ENCODE results near the gene ZNF366. TPM values are rescaled to one million over a fixed set of nuclear protein-coding genes. Genes with fewer than 3 reads are reported as not detected.

ZNF366 gene
- total and polyA plus RNA-seq, 2 experiments from 2014 or later: not detected

- Histone ChIP-seq H3K9me2 (ENCODE audit: insufficient read depth) (no peaks in the 10 kb centered on the region), H2AFZ (peak overlapping the region; percentile 44; the same call in 1 of the 2 replicates), H3K27me3 (replicated peaks; ENCODE audit: insufficient read depth) (no peaks in the 10 kb centered on the region), H3K9me3 (ENCODE audit: low read depth) (no peaks in the 10 kb centered on the region), H3K4me2 (ENCODE audit: unreplicated experiment) (no peak overlapping the region), H3K36me3 (ENCODE audit: low read depth) (no peaks in the 10 kb centered on the region), H3K4me1 (ENCODE audit: insufficient read depth) (peaks cover 13% of the 10 kb centered on the region), H3K27ac (peak overlapping the region; percentile 42), H4K20me1 (ENCODE audit: insufficient read depth) (no peaks in the 10 kb centered on the region), H3K4me3 (no peak overlapping the region), H3K79me2 (ENCODE audit: insufficient read depth) (no peaks in the 10 kb centered on the region), H3F3A (ENCODE audit: insufficient read depth) (0 out of 2 replicates have a peak, but pooled peaks cover 7% of the 10 kb centered on the region), H3K9ac (no peak overlapping the region)
- in situ Hi-C loops (cut with MboI): no loop called here
- DNase-seq: peak; percentile 74
- TF ChIP-seq EZH2phosphoT487 (IDR thresholded peaks at IDR 0.05; ENCODE audit: insufficient read depth, low read depth): 0 out of 2 replicates have a peak, but pooled peaks have one; percentile 67
- TF ChIP-seq EZH2 (IDR thresholded peaks at IDR 0.05; ENCODE audit: insufficient read depth, poor library complexity, severe bottlenecking): no peak
Measured at GRCh38 chr5:72486371-72486770, 20.8 kb downstream of the ZNF366 start.

- H4K20me1 ChIP-seq (ENCODE audit: insufficient read depth): no peaks in the 10 kb centered on the region
- H3K4me3 ChIP-seq: no peak overlapping the region
- H3K9ac ChIP-seq: no peak overlapping the region
- no peak for DNase-seq
- H3K27me3 ChIP-seq (replicated peaks; ENCODE audit: insufficient read depth): no peaks in the 10 kb centered on the region
- H3K27ac ChIP-seq: no peak overlapping the region
- in situ Hi-C loops (cut with MboI): no loop called here
- no peak overlapping the region for H3K4me2 ChIP-seq (ENCODE audit: unreplicated experiment)
- H3K9me2 ChIP-seq (ENCODE audit: insufficient read depth): no peaks in the 10 kb centered on the region
- no peaks in the 10 kb centered on the region for H3K36me3 ChIP-seq (ENCODE audit: low read depth)
- 85 to 86% methylated on average over 6 of the region's 6 CpGs for WGBS, 2 experiments (ENCODE audit: low coverage in 1 of 2, low lambda C conversion rate in 2 of 2, missing lambda C conversion rate in 2 of 2)
- no peaks in the 10 kb centered on the region for H3K79me2 ChIP-seq (ENCODE audit: insufficient read depth)
- peaks cover 13% of the 10 kb centered on the region for H3K4me1 ChIP-seq (ENCODE audit: insufficient read depth)
- TF ChIP-seq EZH2phosphoT487 (IDR thresholded peaks at IDR 0.05; ENCODE audit: insufficient read depth, low read depth) (no peak), EZH2 (IDR thresholded peaks at IDR 0.05; ENCODE audit: insufficient read depth, poor library complexity, severe bottlenecking) (no peak)
- H2AFZ ChIP-seq: no peak overlapping the region
- H3K9me3 ChIP-seq (ENCODE audit: low read depth): no peaks in the 10 kb centered on the region
- H3F3A ChIP-seq (ENCODE audit: insufficient read depth): 0 out of 2 replicates have a peak, but pooled peaks cover 7% of the 10 kb centered on the region
Measured at GRCh38 chr5:72485430-72485974, 21.7 kb downstream of the ZNF366 start.

GRCh38 chr5:72482046-72482445, 25.2 kb downstream of the ZNF366 start:
- no peak for TF ChIP-seq EZH2phosphoT487 (IDR thresholded peaks at IDR 0.05; ENCODE audit: insufficient read depth, low read depth)
- in situ Hi-C loops (cut with MboI): no loop called here
- peaks cover 23% of the 10 kb centered on the region for H3K4me1 ChIP-seq (ENCODE audit: insufficient read depth)
- H3F3A ChIP-seq (ENCODE audit: insufficient read depth): peaks cover 20% of the 10 kb centered on the region
- WGBS, 2 experiments (ENCODE audit: low coverage in 1 of 2, low lambda C conversion rate in 2 of 2, missing lambda C conversion rate in 2 of 2): 48 to 50% methylated on average over 3 of the region's 3 CpGs
- H3K9me3 ChIP-seq (ENCODE audit: low read depth): no peaks in the 10 kb centered on the region
- no peak overlapping the region for H3K4me3 ChIP-seq
- H3K79me2 ChIP-seq (ENCODE audit: insufficient read depth): no peaks in the 10 kb centered on the region
- H3K9ac ChIP-seq: no peak overlapping the region
- no peak overlapping the region for H3K4me2 ChIP-seq (ENCODE audit: unreplicated experiment)
- H3K27me3 ChIP-seq (replicated peaks; ENCODE audit: insufficient read depth): no peaks in the 10 kb centered on the region
- DNase-seq: no peak
- no peak overlapping the region for H3K27ac ChIP-seq
- H4K20me1 ChIP-seq (ENCODE audit: insufficient read depth): no peaks in the 10 kb centered on the region
- no peak overlapping the region for H2AFZ ChIP-seq
- H3K36me3 ChIP-seq (ENCODE audit: low read depth): no peaks in the 10 kb centered on the region
- H3K9me2 ChIP-seq (ENCODE audit: insufficient read depth): no peaks in the 10 kb centered on the region

- H3K4me3 ChIP-seq: no peak overlapping the region
- peaks cover 14% of the 10 kb centered on the region for H3F3A ChIP-seq (ENCODE audit: insufficient read depth)
- no peak overlapping the region for H3K27ac ChIP-seq
- no peaks in the 10 kb centered on the region for H3K27me3 ChIP-seq (replicated peaks; ENCODE audit: insufficient read depth)
- no peak overlapping the region for H3K4me2 ChIP-seq (ENCODE audit: unreplicated experiment)
- 92% methylated on average over 9 of the region's 9 CpGs for WGBS, 2 experiments (ENCODE audit: low coverage in 1 of 2, low lambda C conversion rate in 2 of 2, missing lambda C conversion rate in 2 of 2)
- no peaks in the 10 kb centered on the region for H3K9me3 ChIP-seq (ENCODE audit: low read depth)
- no peaks in the 10 kb centered on the region for H3K79me2 ChIP-seq (ENCODE audit: insufficient read depth)
- peaks cover 11% of the 10 kb centered on the region for H3K4me1 ChIP-seq (ENCODE audit: insufficient read depth)
- TF ChIP-seq EZH2phosphoT487 (IDR thresholded peaks at IDR 0.05; ENCODE audit: insufficient read depth, low read depth) (no peak), EZH2 (IDR thresholded peaks at IDR 0.05; ENCODE audit: insufficient read depth, poor library complexity, severe bottlenecking) (no peak)
- in situ Hi-C loops (cut with MboI): no loop called here
- no peak overlapping the region for H2AFZ ChIP-seq
- H3K9me2 ChIP-seq (ENCODE audit: insufficient read depth): no peaks in the 10 kb centered on the region
- H3K9ac ChIP-seq: no peak overlapping the region
- H3K36me3 ChIP-seq (ENCODE audit: low read depth): no peaks in the 10 kb centered on the region
- DNase-seq: no peak
- no peaks in the 10 kb centered on the region for H4K20me1 ChIP-seq (ENCODE audit: insufficient read depth)
Measured at GRCh38 chr5:72480841-72481240, 26.4 kb downstream of the ZNF366 start.

- H4K20me1 ChIP-seq (ENCODE audit: insufficient read depth): no peaks in the 10 kb centered on the region
- no peaks in the 10 kb centered on the region for H3K9me2 ChIP-seq (ENCODE audit: insufficient read depth)
- H3K4me1 ChIP-seq (ENCODE audit: insufficient read depth): peaks cover 11% of the 10 kb centered on the region
- H3F3A ChIP-seq (ENCODE audit: insufficient read depth): peaks cover 12% of the 10 kb centered on the region
- no peak for DNase-seq
- no peak overlapping the region for H2AFZ ChIP-seq
- no peaks in the 10 kb centered on the region for H3K27me3 ChIP-seq (replicated peaks; ENCODE audit: insufficient read depth)
- TF ChIP-seq EZH2phosphoT487 (IDR thresholded peaks at IDR 0.05; ENCODE audit: insufficient read depth, low read depth): no peak
- TF ChIP-seq EZH2 (IDR thresholded peaks at IDR 0.05; ENCODE audit: insufficient read depth, poor library complexity, severe bottlenecking): no peak
- no peaks in the 10 kb centered on the region for H3K9me3 ChIP-seq (ENCODE audit: low read depth)
- H3K36me3 ChIP-seq (ENCODE audit: low read depth): no peaks in the 10 kb centered on the region
- H3K27ac ChIP-seq: no peak overlapping the region
- 80 to 92% methylated on average over 1 of the region's 1 CpG for WGBS, 2 experiments (ENCODE audit: low coverage in 1 of 2, low lambda C conversion rate in 2 of 2, missing lambda C conversion rate in 2 of 2)
- no peak overlapping the region for H3K4me2 ChIP-seq (ENCODE audit: unreplicated experiment)
- no peaks in the 10 kb centered on the region for H3K79me2 ChIP-seq (ENCODE audit: insufficient read depth)
- H3K4me3 ChIP-seq: no peak overlapping the region
- H3K9ac ChIP-seq: no peak overlapping the region
- in situ Hi-C loops (cut with MboI): no loop called here
Measured at GRCh38 chr5:72479921-72480320, 27.3 kb downstream of the ZNF366 start.
